IPS-NIHi11 (cell line): Measurements from ENCODE around the gene TUBG1.
"Not testable (repeated sequence)": the region's sequence is repeated elsewhere in the genome, so short reads cannot be mapped to it uniquely, and the experiment has no call there.

ENCODE experiments used
- DNase-seq: peaks from one replicate; pipeline ENCODE4 v3.0.0; 2012; ENCODE audit warnings: mixed read lengths, low spot score

The TUBG1 gene

DNA sequence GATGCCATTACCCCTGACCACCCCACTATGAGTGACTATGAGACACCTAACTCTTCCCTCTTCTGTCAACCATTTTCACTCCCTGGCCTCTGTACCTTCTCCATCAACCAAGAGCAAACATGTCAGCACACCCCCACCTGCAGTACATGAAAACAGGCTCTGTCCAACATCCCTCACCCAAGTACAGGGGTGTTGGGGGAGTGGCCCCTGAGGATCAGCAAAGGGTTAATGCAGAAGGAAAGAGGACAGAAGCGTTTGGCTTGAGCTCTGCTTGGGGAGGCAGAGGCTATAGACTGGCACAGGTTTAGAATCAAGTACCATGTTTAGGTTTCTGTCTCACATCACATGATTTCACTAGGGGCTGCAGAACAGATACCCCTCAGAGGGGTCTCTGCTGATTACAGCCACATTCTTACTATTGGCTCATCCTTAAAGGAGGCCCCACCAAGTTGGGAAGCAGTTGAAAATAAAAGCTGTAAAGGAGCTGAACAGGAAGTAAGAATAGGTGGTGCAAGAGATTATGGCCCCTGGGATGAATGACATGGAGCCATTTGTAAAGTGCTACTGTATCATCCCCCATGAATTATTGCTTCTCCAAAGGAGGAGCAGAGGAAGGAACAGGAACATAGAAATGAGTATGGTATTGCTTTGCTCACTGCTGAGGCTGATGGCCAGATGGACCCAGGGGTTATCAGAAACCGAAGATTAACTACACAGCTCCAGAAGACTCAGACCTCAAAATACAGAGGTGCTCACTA lies 29.5 kb upstream of the TUBG1 start:
- no peak for DNase-seq

DNA sequence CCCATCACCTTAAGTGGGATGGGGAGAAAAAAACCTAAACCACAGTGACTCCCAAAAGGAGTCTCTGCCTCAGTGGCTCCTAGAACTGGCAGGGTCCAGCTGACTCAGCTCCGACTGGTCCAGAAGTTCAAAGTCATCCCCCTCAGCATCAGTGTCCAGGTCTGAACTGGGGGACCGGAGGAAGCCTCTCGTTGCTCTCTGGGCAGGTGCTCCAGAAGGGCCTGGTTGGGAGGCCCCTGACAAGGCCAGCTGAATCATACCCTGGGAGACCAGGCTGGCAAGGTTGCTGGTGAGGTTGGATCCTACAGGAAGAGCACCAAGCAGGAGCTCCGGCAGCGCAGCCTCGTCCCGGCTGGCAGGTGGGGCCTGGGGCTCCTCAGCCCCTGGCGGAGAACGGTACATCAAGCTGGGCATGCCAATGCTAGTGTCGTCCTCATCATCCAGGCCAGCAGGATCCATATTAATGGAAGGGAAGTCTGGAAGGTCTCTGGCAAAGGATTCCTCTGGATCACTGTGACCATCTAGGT lies 27.7 kb upstream of the TUBG1 start:
- no peak for DNase-seq

DNA sequence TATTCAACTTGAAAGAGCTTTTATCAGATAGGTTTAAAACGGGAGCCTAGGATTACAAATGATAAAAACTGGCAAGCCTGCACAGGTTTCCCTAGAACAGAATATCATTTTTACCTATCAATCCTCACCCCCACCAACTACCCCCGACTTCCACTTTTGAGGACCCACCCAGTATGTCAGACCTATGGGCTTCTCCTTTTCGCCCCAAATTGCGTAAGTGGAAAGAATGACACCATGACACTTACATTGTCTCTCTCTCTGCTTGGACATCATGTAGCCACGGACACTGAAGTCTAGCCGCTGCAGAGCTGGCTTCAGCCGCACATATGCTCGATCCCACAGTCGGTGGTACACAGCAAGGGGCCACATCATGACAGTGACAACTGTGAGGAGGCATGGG lies 24.6 kb upstream of the TUBG1 start:
- no peak for DNase-seq

DNA sequence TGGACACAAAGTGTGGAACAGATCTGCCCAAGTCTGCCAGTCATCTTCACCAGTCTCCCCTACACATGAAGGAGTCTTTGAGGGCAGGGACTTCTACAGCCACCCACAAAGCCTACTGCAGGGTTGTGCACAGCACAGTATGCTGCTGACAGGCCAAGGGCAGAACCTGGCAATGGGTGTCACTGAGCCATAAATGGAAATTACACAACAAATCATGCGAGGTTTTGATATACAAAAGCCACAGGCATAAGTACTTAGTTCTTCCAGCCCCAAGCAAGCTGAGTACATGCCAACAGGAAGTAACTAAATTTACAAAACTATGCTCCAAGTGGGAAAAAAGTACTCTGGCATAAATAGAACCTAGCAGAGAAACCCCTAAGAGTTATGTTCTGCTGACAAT lies 24.1 kb upstream of the TUBG1 start:
- no peak for DNase-seq

DNA sequence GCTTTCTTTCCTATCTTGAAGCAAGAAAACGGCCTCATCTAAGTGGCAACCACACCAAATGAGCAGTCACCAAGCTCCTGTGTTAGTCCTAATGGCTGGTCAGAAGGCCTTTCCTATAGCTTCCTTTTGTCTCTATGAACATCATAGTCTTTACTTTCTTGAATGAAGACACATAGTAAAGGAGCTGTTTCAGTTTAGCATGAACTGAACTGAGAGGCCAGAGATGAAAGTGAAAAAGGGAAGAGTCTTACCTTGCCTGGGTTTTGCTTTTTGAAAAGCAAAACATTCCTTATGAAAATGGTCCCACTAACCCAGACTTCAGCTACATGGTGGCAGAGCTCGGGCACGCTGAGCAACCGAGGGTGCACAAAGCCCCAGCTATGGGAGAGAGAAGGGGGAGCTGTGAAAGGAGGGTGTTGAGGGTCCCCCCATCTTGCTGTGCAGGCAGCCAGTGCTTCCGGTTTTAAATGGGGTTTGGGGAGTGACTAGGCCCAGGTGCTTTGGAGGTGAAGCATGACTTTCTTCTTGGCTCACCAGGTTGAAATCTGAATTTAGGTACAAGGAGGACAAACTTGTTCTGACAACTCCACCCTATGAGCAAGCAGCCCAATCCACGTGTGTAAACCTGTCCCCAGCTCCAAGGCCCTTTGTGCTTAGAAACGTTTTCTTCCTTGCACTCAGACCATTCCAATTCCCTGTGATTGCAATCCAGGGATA lies 22.8 kb upstream of the TUBG1 start:
- DNase-seq, result no peak

DNA sequence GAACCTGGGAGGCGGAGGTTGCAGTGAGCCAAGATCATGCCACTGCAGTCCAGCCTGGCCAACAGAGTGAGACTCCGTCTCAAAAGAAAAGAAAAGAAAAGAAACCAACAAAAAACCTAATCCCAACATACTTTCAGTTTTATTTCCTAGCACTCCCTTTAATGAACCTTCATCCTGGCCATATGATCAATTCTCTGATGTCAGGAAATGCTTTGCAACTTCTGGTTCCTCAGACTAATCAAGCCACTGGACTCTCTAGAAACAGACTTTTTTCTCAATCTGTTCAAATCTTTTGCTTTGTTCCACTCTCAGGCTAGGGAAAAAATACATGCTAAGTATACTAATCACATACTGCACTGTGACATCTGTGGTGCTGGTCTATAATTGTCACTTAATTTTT lies 18.6 kb upstream of the TUBG1 start:
- DNase-seq, result no peak

DNA sequence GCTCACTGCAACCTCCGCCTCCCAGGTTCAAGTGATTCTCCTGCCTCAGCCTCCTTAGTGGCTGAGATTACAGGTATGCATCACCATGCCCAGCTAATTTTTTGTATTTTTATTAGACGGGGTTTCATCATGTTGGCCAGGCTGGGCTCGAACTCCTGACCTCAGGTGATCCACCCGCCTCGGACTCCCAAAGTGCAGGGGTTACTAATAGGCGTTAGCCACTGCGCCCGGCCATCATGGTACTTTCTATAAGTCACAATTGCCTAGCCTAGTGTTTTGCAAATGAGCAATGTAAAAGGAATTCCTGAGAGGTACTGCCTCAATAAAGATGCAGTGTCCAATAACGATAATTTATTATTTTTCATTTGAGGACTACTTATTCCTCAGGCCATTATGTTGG lies 18.1 kb upstream of the TUBG1 start:
- DNase-seq, result no peak

DNA sequence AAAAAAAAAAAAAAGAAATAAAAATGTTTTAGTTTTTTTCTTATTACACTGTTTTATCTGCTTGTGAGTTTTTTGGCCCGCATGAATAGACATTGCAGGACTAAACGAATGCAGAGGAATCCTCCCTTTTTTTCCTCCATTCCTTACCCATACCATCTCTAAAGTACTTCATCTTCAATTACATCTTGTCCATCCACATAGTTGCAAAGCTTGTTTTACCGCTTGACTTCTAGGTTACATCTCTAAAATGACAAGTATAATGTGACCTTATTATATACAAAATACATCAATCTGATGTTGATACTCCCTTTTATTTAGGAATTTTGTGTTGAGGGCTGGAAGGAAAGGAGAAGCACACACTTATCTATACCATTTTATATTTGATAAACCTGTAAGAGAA lies 13.1 kb upstream of the TUBG1 start:
- DNase-seq, result no peak

DNA sequence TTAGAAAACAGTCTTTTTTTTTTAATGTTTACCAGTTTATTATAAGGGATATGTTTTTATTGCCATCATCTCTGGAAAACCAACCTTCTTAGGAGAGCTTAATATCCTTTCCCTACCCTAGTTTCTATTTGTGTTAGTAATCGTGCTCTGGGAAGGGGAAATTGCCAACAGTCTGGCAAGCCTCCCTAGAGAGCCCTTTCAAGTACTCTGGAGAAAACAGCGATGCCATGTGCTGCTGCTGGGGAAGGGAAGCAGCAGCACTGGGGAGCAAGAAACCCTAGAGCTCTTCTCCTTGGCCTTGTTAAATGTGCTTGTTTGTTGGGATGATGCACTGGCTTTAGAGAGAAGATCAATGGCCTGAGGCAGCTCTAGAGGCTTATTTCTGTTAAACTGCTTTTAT lies 10.6 kb upstream of the TUBG1 start:
- no peak for DNase-seq

DNA sequence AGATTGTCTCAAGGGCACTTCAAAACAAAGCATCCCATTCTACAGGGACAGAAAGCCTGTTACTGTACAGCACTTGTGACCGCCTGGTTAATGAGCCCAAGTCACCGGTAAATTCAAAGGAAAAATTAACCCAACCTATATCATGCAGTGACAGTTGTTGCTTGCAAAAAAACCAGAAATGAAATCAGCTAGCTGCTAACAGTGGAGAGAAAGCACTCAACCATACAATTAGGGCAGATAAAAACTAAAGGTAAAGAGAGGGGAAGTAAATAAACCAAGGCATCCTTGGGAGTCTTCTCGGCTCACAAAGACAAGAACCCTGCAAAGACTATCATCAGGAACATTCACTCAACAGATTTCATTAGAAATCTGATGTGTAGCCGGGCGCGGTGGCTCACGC lies 6.2 kb upstream of the TUBG1 start:
- DNase-seq, result no peak

DNA sequence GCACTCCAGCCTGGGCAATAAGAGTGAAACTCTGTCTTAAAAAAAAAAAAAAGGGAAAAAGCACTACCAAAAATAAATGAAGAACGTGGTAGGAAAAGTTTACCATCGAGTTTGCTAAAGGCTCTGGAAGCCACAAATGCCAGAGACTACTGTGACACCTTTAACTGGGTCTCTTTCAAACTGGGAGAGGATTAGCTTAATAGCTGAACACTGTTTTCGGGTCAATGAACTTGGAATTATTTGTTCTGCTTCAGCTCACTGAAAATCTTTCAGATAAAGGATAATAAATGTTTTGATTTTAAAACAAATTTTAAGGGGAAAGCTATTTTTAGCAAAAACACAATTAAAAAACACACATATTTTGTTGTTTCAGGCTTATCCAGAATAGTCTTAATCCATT lies 1.7 kb upstream of the TUBG1 start:
- no peak for DNase-seq

DNA sequence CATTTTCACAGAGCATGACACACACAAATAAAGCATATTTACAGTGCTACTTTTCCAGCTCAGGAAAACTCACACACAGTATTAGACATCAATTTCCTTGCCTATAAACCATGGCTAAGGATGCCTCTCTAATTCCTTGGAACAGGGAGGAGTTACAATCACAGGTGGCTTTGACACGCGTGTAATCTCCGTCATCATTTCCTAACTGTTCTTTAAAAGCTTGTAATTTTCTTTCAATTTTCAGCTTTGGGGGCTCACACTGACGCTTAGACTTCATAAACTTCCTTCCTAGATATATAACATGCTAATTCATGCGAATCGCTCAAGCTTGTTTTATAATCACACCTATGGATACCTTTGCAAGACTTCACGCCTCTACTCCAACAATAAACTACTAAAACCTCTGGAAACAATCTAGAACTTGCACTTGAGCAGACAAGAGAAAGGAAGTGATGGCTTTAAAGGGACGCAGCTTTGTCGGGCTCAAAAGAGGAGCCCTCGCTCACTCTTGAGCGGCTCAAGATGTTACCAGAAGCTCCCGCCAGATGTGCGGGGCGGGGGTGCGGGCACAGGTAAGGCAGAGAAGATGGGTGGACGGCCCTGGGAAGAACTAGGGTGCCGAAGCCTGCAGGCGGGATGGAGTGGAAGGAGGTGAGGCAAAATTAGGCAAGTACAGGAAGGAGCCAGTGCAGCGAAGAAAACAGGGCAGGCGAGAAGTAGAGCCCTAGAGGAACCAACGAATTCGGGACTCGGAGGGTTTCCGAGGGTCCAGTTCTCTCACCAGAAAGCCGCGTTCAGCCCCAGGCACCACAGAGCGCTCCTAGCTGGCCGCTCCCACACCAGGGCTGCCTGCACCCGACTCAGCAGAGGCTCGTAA lies 940 bp upstream of the TUBG1 start:
- no peak for DNase-seq

DNA sequence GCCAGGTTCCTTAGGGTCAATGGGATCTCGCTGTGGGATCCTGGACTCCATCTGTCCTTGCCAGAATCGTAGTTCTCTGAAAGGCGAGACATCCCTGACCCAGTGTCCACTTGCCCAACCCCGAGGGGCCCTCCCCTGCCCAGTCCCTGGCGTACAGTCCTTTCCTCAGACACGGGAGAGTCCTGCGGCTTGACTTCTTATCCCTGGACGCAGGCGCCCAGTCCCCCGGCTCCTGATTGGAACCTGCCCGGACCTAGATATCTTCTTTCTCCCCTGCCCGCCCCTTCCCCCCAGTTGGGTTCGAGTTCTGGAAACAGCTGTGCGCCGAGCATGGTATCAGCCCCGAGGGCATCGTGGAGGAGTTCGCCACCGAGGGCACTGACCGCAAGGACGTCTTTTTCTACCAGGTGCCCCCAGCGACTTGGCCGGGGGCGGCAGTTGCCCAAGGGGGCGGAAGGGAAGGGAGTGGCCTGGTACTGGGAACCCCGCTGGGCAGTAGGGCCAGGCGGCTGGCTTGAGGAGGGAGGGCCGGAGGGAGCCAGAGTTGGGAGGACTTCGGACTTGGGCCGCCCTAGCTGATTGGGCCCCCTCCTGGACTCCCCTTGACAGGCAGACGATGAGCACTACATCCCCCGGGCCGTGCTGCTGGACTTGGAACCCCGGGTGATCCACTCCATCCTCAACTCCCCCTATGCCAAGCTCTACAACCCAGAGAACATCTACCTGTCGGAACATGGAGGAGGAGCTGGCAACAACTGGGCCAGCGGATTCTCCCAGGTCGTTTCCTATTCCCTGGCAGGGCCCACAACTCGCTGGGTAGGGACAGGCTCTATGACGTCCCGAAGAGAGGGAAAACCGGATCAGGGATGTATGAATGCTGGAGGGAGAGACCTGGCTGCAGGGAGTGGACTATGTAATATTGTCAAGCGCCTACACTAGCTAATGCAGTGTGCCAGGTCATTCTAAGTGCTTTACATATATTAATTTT lies 625 bp downstream of the TUBG1 start:
- DNase-seq, result peak; percentile 59

DNA sequence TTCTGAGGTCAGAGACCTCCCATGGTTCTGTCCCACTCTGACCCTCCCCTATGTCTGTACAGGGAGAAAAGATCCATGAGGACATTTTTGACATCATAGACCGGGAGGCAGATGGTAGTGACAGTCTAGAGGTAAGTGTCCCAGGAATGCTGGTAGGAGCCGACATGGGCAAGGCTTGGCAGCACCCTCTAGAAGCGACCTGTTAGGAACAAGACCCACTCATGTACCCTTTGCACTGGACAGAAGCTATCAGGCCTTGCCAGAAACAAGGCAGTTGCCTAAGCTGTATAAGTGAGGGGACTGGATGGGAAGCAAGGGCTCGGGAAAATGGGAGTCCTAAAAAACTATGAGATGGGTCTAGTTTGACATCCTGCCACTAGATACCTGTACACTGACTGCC lies 2.5 kb downstream of the TUBG1 start:
- DNase-seq, result no peak

DNA sequence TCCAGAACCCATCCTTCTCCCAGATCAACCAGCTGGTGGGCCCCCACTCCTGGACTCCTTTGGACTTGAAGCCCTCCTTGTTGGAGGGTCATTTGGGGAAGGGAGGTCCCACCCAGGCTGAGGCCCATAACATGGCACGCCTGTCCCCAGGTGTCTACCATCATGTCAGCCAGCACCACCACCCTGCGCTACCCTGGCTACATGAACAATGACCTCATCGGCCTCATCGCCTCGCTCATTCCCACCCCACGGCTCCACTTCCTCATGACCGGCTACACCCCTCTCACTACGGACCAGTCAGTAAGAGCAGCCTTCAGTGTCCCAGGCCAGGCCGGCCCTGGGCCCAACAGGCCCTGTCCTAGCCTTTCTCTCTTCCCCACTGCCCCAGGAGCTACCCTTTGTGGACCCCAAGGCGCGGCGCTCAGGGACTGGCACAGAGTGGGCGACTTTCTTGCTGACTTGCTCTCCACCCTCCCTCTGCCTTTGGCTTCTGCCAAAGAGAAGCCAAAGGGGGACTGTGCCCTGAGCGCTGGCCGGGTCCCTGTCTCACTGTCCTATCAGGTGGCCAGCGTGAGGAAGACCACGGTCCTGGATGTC lies 4.3 kb downstream of the TUBG1 start:
- no peak for DNase-seq

DNA sequence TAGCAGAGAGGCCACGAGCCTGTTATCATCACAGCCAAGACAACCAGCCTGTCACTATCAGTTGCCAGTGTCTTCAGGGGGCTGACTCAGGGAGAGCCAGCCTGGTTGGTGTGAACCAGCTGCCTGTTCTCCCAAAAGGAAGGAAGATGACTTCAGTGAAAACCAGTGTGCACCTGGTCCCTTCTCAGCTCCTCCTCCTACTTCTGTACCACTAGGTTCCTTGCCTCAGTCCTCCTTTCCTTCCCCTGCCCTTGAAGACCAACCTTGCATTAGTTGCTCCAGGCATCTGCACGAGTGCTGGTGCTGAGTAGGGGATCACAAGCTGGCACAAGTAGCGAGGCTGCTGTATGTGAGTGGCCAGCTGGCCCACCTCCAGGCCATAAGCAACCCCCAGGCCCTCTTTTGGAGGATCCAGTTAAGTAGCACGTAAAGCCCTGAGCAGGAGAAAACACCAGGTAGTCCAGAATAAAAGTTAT lies 8.5 kb downstream of the TUBG1 start:
- DNase-seq, result no peak

DNA sequence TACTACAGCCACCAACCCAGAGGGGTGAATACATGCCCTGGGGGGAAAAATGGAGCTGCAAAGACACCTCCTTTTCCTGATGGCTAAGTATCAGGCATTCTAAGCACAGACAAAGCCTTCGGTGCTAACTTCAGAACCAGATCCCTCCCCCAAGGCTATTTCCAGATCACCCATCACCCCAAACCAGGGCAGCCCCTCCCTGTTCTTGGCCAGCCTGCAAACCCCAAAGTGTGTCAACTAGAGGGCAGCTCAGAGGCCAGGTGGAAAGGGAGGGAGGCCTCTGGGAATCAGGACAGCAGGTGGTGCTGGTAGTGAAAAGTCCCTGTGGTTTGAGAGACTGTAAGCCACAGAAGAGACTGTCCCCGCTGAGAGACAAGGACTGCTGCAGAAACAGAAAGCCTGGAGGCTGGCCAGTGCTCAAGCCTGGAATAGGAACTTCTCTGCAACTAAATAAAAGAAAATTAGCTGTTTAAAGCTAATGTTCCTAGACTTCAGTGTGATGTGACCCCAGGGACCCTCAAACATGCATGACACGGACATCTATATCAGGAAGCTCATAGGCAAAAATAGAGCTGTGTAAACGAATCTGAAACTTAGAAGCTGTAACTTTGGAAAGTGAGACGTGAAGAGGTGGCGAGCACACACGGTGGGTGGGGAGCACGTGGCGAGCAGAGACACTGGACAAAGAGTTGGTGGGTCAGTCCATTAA lies 9.1 kb downstream of the TUBG1 start:
- peak; percentile 77 for DNase-seq

DNA sequence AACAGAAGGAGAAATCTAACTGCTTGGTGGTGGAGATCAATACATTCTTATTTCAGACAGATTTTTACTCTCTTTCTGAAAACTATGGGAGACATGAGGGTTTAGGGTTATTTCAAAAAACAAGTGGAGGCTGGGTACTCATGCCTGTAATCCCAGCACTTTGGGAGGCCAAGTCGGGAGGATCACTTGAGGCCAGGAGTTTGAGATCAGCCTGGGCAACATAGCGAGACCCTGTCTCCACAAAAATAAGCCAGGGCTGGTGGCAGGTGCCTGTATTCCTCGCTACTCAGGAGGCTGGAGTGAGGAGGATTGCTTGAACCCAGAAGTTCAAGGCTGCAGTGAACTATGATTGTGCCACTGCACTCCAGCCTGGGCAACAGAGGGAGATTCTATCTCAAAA lies 12.5 kb downstream of the TUBG1 start:
- DNase-seq, result not testable (repeated sequence)

DNA sequence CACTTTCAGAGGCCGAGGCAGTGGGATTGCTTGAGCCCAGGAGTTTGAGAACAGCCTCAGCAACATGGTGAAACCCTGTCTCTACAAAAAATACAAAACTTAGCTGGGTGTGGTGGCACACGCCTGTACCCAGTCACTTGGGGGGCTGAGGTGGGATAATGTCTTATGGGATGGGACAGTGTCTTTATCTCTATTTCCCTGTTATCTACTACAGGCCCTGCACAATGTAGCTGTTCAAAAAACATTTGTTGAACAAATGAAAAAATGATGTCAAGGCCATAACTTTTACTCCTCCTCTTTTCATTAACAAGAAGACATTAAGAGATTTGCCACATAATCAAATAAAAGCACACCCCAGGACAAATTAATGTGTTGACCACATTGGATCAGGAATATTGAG lies 13.8 kb downstream of the TUBG1 start:
- no peak for DNase-seq
